PC-9 (cell line): ENCODE results near the gene RAB28. TPM values are rescaled to one million over a fixed set of nuclear protein-coding genes. Genes with fewer than 3 reads are reported as not detected.

Experiments
- BruUV-seq: library from RNA; stranded (reverse); fragments of 400-500 nt; replicated peaks from 2 replicates; lab custom pipeline; 2021; lab: Mats Ljungman, UMichigan
- CTCF ChIA-PET: fragments of 300-600 bp; sonication (Branson Sonifier 250); formaldehyde crosslinking; loops from one replicate; lab custom pipeline; 2022; ENCODE audit warnings: antibody characterized with exemption; lab: Charles Lee
- POLR2A ChIA-PET: fragments of 300-600 bp; sonication (Branson Sonifier 250); formaldehyde crosslinking; loops from one replicate; lab custom pipeline; 2022; ENCODE audit warnings: antibody characterized with exemption; ENCODE audit not compliant: unreplicated experiment; lab: Charles Lee
- DNase-seq, 2 experiments: peaks; one replicate each; pipeline versions ENCODE4 v3.0.0 to v3.0.0-alpha.2; 2015 to 2022; ENCODE audit warnings: mixed read lengths in 1 of 2
- H2AFZ ChIP-seq: fragments of 200-600 bp; sonication (generic); 2 replicates; pipeline ENCODE4 v1.8.1; 2017; ENCODE audit warnings: antibody characterized with exemption
- H3F3A ChIP-seq: fragments of 200-600 bp; sonication (generic); 2 replicates; pipeline ENCODE4 v1.8.1; 2017; ENCODE audit warnings: antibody characterized with exemption, mild to moderate bottlenecking, low read depth; ENCODE audit not compliant: insufficient read depth
- H3K27ac ChIP-seq: fragments of 200-600 bp; sonication (generic); 2 replicates; pipeline ENCODE4 v1.6.1; 2016; ENCODE audit warnings: mixed run types
- H3K27me3 ChIP-seq: fragments of 200-600 bp; sonication (generic); 2 replicates; pipeline ENCODE4 v1.6.1; 2016; ENCODE audit warnings: low read depth, mixed run types; ENCODE audit not compliant: insufficient read depth
- H3K36me3 ChIP-seq: fragments of 200-600 bp; sonication (generic); 2 replicates; pipeline ENCODE4 v1.6.1; 2016; ENCODE audit warnings: low read depth, mixed run types
- H3K4me1 ChIP-seq: fragments of 200-600 bp; sonication (generic); replicated peaks from 2 replicates; pipeline ENCODE4 v1.6.1; 2016; ENCODE audit warnings: mixed run types; ENCODE audit not compliant: insufficient read depth
- H3K4me2 ChIP-seq: fragments of 200-600 bp; sonication (generic); 2 replicates; pipeline ENCODE4 v1.6.1; 2017; ENCODE audit warnings: mixed run types
- H3K4me3 ChIP-seq: fragments of 200-600 bp; sonication (generic); 2 replicates; pipeline ENCODE4 v1.6.1; 2016; ENCODE audit warnings: mixed run types
- H3K79me2 ChIP-seq: fragments of 200-600 bp; sonication (generic); 2 replicates; pipeline ENCODE4 v1.6.1; 2017; ENCODE audit warnings: low read depth, mixed run types
- H3K9me2 ChIP-seq: fragments of 200-600 bp; sonication (generic); 2 replicates; pipeline ENCODE4 v1.8.1; 2017; ENCODE audit warnings: mild to moderate bottlenecking; ENCODE audit not compliant: insufficient read depth
- H3K9me3 ChIP-seq: fragments of 200-600 bp; sonication (generic); 2 replicates; pipeline ENCODE4 v1.8.1; 2016; ENCODE audit warnings: low read depth; ENCODE audit not compliant: insufficient read depth
- H4K20me1 ChIP-seq: fragments of 200-600 bp; sonication (generic); 2 replicates; pipeline ENCODE4 v1.8.1; 2017; ENCODE audit not compliant: insufficient read depth
- EZH2 ChIP-seq: fragments of 200-600 bp; sonication (generic); IDR thresholded peaks from 2 replicates; pipeline ENCODE4 v1.8.0; 2017; ENCODE audit warnings: antibody characterized with exemption, low read depth
- intact Hi-C: fragments of 100-400 bp; cut with micrococcal nuclease; formaldehyde crosslinking; loops from one replicate; pipeline ENCODE4 v1.10.0; 2022; ENCODE audit not compliant: unreplicated experiment
- total RNA-seq: library from RNA; stranded (reverse); gene quantifications from 2 replicates; pipeline ENCODE4 v1.2.3, GENCODE V29; 2021
- TF ChIP-seq, protein P1 (sequence below): fragments of 200-600 bp; sonication (generic); conservative IDR thresholded peaks from 2 replicates; pipeline ENCODE4 v1.6.1; 2017; ENCODE audit warnings: mixed run types, antibody characterized with exemption, mild to moderate bottlenecking, moderate library complexity

The RAB28 gene
- total RNA-seq, 1 experiment from 2014 or later: 17.5 TPM

DNA sequence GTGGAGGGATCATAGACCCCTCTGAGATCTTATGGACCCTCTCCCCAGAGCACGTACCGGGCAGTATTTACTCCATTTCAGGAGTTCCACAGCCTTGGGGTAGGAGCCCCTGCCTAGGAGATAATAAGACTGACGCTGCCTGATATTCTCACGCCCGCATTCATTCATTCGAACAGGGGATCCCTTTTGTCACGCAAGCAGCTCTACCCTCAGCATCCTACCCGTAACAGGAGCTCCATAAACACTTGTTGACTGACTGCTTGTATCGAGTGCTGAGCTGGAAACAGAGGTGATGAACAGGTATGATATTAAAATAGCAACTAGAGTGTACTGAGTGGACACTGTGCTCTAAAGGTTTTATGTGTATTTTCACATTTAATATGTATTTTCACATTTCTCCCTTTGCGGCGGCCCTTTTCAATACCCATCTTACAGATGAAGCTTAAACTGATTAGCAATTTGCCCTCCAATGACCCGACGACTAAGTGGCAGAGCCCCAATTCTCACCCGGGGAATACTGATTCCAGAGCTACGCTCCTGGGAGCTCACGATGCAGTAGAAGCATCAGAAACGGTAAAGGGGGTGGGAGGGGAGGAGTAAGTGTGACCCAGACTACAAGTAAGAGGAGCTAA, 888 bp downstream of the RAB28 start:
- TF ChIP-seq EZH2: no peak
- TF ChIP-seq, protein P1, sequence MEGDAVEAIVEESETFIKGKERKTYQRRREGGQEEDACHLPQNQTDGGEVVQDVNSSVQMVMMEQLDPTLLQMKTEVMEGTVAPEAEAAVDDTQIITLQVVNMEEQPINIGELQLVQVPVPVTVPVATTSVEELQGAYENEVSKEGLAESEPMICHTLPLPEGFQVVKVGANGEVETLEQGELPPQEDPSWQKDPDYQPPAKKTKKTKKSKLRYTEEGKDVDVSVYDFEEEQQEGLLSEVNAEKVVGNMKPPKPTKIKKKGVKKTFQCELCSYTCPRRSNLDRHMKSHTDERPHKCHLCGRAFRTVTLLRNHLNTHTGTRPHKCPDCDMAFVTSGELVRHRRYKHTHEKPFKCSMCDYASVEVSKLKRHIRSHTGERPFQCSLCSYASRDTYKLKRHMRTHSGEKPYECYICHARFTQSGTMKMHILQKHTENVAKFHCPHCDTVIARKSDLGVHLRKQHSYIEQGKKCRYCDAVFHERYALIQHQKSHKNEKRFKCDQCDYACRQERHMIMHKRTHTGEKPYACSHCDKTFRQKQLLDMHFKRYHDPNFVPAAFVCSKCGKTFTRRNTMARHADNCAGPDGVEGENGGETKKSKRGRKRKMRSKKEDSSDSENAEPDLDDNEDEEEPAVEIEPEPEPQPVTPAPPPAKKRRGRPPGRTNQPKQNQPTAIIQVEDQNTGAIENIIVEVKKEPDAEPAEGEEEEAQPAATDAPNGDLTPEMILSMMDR: no peak
- Histone ChIP-seq H3K4me1 (peaks cover 17% of the 10 kb centered on the region), H3F3A (no peaks in the 10 kb centered on the region), H3K79me2 (peaks cover 39% of the 10 kb centered on the region), H3K36me3 (no peaks in the 10 kb centered on the region), H4K20me1 (no peaks in the 10 kb centered on the region), H2AFZ (peak overlapping the region; percentile 90), H3K4me2 (peak overlapping the region; percentile 78), H3K27ac (peak overlapping the region; percentile 57; the same call in 1 of the 2 replicates), H3K4me3 (peak overlapping the region; percentile 81), H3K9me2 (no peaks in the 10 kb centered on the region), H3K27me3 (no peaks in the 10 kb centered on the region), H3K9me3 (no peaks in the 10 kb centered on the region)
- POLR2A ChIA-PET: interaction anchor here (0.6 kb wide), 1 partner anchor 160 kb away, joined by 3 read pairs; no protein-coding TSS in a partner anchor
- BruUV-seq: no TSS peak
- no peak for DNase-seq
- intact Hi-C loops: no loop called here
- CTCF ChIA-PET: no interaction called here

GRCh38 chr4:13481569-13481968, 2.6 kb downstream of the RAB28 start:
- intact Hi-C loops: no loop called here
- Histone ChIP-seq H4K20me1 (no peaks in the 10 kb centered on the region), H3K27ac (no peak overlapping the region), H3K9me3 (no peaks in the 10 kb centered on the region), H3K27me3 (no peaks in the 10 kb centered on the region), H3K4me1 (peaks cover 17% of the 10 kb centered on the region), H3K79me2 (peaks cover 39% of the 10 kb centered on the region), H3K4me2 (peak overlapping the region; percentile 78), H3F3A (no peaks in the 10 kb centered on the region), H2AFZ (no peak overlapping the region), H3K9me2 (no peaks in the 10 kb centered on the region), H3K36me3 (no peaks in the 10 kb centered on the region), H3K4me3 (no peak overlapping the region)
- ChIA-PET CTCF (no interaction called here), POLR2A (interaction anchor here (0.5 to 0.7 kb wide), 2 partner anchors 197 to 1779 kb away, joined by 3 read pairs; no protein-coding TSS in a partner anchor)
- TF ChIP-seq EZH2: no peak
- TF ChIP-seq, protein P1: no peak
- DNase-seq: no peak
- BruUV-seq: no TSS peak

DNA sequence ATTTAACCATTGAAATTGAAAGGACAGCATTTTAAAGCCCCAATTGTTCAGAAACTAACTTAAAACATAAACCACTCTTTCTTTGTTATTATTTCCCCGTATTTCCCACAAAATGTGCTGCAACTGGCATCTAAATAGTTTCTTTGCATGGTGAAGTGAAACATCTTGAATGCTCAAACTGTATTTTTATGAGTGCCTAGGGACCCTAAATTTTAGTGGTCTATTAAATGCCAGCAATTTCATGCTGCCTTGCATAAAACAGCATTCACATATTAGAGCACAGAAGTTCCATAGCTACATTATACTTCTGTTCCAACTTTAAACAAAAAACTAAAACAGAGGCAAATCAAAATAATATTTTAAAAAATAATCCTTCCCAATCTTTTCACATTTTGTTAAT, 5.4 kb downstream of the RAB28 start:
- intact Hi-C loops: no loop called here
- ChIA-PET POLR2A (no interaction called here), CTCF (no interaction called here)

More for the DNA sequence above, 5.4 kb downstream of the RAB28 start:
- Histone ChIP-seq H3K4me2 (no peak overlapping the region), H3K4me3 (no peak overlapping the region), H4K20me1 (no peaks in the 10 kb centered on the region), H3K9me3 (no peaks in the 10 kb centered on the region), H3K4me1 (peaks cover 17% of the 10 kb centered on the region), H2AFZ (no peak overlapping the region), H3K27me3 (no peaks in the 10 kb centered on the region), H3K36me3 (no peaks in the 10 kb centered on the region), H3F3A (no peaks in the 10 kb centered on the region), H3K79me2 (peaks cover 35% of the 10 kb centered on the region), H3K9me2 (no peaks in the 10 kb centered on the region), H3K27ac (no peak overlapping the region)
- no peak for DNase-seq
- TF ChIP-seq, protein P1: no peak
- no peak for TF ChIP-seq EZH2
- BruUV-seq: no TSS peak
